ENCODE measurements around the gene KLKB1. TPM values are rescaled to one million over a fixed set of nuclear protein-coding genes. Genes with fewer than 3 reads are reported as not detected.

Gene KLKB1
- total RNA-seq, 3 donors from 2014 or later (not counting 1 experiment from before 2014, with no cell fraction given), result 0.95 to 3.1 (median 1.6) TPM

- intact Hi-C loops (cut with micrococcal nuclease), result no loop called here
- Histone ChIP-seq H3K9me3 (ENCODE audit: control insufficient read depth, insufficient read depth, low read length) (no peaks in the 10 kb centered on the region), H3K27ac (ENCODE audit: low read length) (no peak overlapping the region), H3K36me3 (ENCODE audit: control insufficient read depth, insufficient read depth, low read length) (no peaks in the 10 kb centered on the region), H3K27me3 (ENCODE audit: control insufficient read depth, insufficient read depth, low read length) (peaks cover 6% of the 10 kb centered on the region), H3K4me3 (ENCODE audit: low read length) (no peak overlapping the region), H3K4me1 (ENCODE audit: control insufficient read depth, insufficient read depth, low read length) (no peaks in the 10 kb centered on the region)
- ATAC-seq (peak in 1 of 3 donors; percentile 23), DNase-seq (no peak)
- H3K36me3 Mint-ChIP-seq, result no peaks in the 10 kb centered on the region
- 31% methylated on average over 39 of the region's 39 CpGs for WGBS (ENCODE audit: insufficient coverage)
- no peak for TF ChIP-seq CTCF (IDR thresholded peaks at IDR 0.05)
- H3K4me3 Mint-ChIP-seq, result no peak overlapping the region
- H3K27ac Mint-ChIP-seq, result no peak overlapping the region
- no peaks in the 10 kb centered on the region for H3K4me1 Mint-ChIP-seq
- peaks cover 14 to 27% of the 10 kb centered on the region in 2 donors for H3K27me3 Mint-ChIP-seq (ENCODE audit: low read depth in 2 of 2)
- H3K9me3 Mint-ChIP-seq, result no peaks in the 10 kb centered on the region
Observed at GRCh38 chr4:186298031-186298647, 70.8 kb downstream of the KLKB1 start.

DNA sequence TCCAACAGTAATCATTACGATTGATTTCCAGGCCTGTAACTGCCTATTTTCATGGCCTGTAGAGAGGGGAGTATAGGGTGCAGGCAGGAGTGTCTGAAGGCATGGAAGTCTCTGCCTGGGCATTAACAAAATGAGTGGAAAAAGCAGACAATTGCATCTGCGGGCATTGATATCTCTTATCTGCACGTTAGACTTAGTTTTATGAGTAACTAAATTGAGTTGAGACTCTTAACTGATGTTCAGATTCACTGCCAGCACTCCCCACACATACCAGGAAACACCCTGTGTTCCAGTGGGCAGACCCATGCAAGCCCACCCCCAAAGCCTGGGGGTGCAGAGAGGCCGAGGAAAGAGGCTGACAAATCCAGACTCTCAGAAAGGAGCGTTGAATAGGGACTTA is 72.0 kb downstream of the KLKB1 start:
- Histone ChIP-seq H3K9me3 (ENCODE audit: control insufficient read depth, insufficient read depth, low read length) (no peaks in the 10 kb centered on the region), H3K36me3 (ENCODE audit: control insufficient read depth, insufficient read depth, low read length) (no peaks in the 10 kb centered on the region), H3K27me3 (ENCODE audit: control insufficient read depth, insufficient read depth, low read length) (peaks cover 6% of the 10 kb centered on the region), H3K4me1 (ENCODE audit: control insufficient read depth, insufficient read depth, low read length) (no peaks in the 10 kb centered on the region), H3K4me3 (ENCODE audit: low read length) (no peak overlapping the region), H3K27ac (ENCODE audit: low read length) (no peak overlapping the region)
- intact Hi-C loops (cut with micrococcal nuclease), result no loop called here
- TF ChIP-seq CTCF (IDR thresholded peaks at IDR 0.05), result no peak
- Mint-ChIP-seq H3K9me3 (no peaks in the 10 kb centered on the region), H3K27ac (no peak overlapping the region), H3K4me1 (no peaks in the 10 kb centered on the region), H3K4me3 (no peak overlapping the region), H3K27me3 (ENCODE audit: low read depth in 2 of 2) (peaks cover 16 to 30% of the 10 kb centered on the region in 2 donors), H3K36me3 (no peaks in the 10 kb centered on the region)
- no peak for DNase-seq
- no peak for ATAC-seq
- WGBS (ENCODE audit: insufficient coverage), result 86% methylated on average over 5 of the region's 5 CpGs

GRCh38 chr4:186300659-186301390 is 73.5 kb downstream of the KLKB1 start:
- 85% methylated on average over 1 of the region's 6 CpGs for WGBS (ENCODE audit: insufficient coverage)
- DNase-seq (no peak), ATAC-seq (no peak)
- Mint-ChIP-seq H3K36me3 (no peaks in the 10 kb centered on the region), H3K4me1 (no peaks in the 10 kb centered on the region), H3K27me3 (ENCODE audit: low read depth in 2 of 2) (peaks cover 24 to 30% of the 10 kb centered on the region in 2 donors), H3K27ac (no peak overlapping the region), H3K9me3 (no peaks in the 10 kb centered on the region), H3K4me3 (no peak overlapping the region)
- no peak overlapping the region for H3K27ac ChIP-seq (ENCODE audit: low read length)
- no peaks in the 10 kb centered on the region for H3K9me3 ChIP-seq (ENCODE audit: control insufficient read depth, insufficient read depth, low read length)
- H3K36me3 ChIP-seq (ENCODE audit: control insufficient read depth, insufficient read depth, low read length), result no peaks in the 10 kb centered on the region
- H3K4me1 ChIP-seq (ENCODE audit: control insufficient read depth, insufficient read depth, low read length), result no peaks in the 10 kb centered on the region
- no peak overlapping the region for H3K4me3 ChIP-seq (ENCODE audit: low read length)
- peaks cover 6% of the 10 kb centered on the region for H3K27me3 ChIP-seq (ENCODE audit: control insufficient read depth, insufficient read depth, low read length)
- intact Hi-C loops (cut with micrococcal nuclease), result no loop called here
- no peak for TF ChIP-seq CTCF (IDR thresholded peaks at IDR 0.05)

All from natural killer cell (primary cell).